Endothelial cell (in vitro differentiated cells): Measurements from ENCODE around the gene AP4B1. TPM values are rescaled to one million over a fixed set of nuclear protein-coding genes. Genes with fewer than 3 reads are reported as not detected.
"Not testable (repeated sequence)": the region's sequence is repeated elsewhere in the genome, so short reads cannot be mapped to it uniquely, and the experiment has no call there.

Experiments used
- DNase-seq: peaks from one replicate; pipeline ENCODE4 v3.0.0; 2021; ENCODE audit warnings: low spot score
- H3K27ac Mint-ChIP-seq: one replicate; pipeline ENCODE4 v1.8.0; 2021; ENCODE audit warnings: mixed read lengths, inconsistent platforms; ENCODE audit not compliant: unreplicated experiment
- H3K27me3 Mint-ChIP-seq: one replicate; pipeline ENCODE4 v1.8.0; 2021; ENCODE audit warnings: mild to moderate bottlenecking, moderate library complexity, mixed read lengths, inconsistent platforms; ENCODE audit not compliant: unreplicated experiment
- H3K36me3 Mint-ChIP-seq: one replicate; pipeline ENCODE4 v1.8.0; 2021; ENCODE audit warnings: mild to moderate bottlenecking, low read depth, mixed read lengths, inconsistent platforms; ENCODE audit not compliant: unreplicated experiment
- H3K4me1 Mint-ChIP-seq: one replicate; pipeline ENCODE4 v1.8.0; 2021; ENCODE audit warnings: mild to moderate bottlenecking, mixed read lengths, inconsistent platforms; ENCODE audit not compliant: unreplicated experiment
- H3K4me3 Mint-ChIP-seq: one replicate; pipeline ENCODE4 v1.8.0; 2021; ENCODE audit warnings: mild to moderate bottlenecking, mixed read lengths, inconsistent platforms; ENCODE audit not compliant: unreplicated experiment
- H3K9me3 Mint-ChIP-seq: one replicate; pipeline ENCODE4 v1.8.0; 2021; ENCODE audit warnings: mixed read lengths, inconsistent platforms; ENCODE audit not compliant: unreplicated experiment
- CTCF ChIP-seq: fragments of 200-600 bp; sonication (generic); IDR thresholded peaks from one replicate; pipeline ENCODE4 v1.5.0; 2021; ENCODE audit warnings: antibody characterized with exemption; ENCODE audit not compliant: unreplicated experiment
- long read RNA-seq: library from polyadenylated mRNA; unstranded; transcript quantifications from one replicate; pipeline ENCODE4 v2.0.0, GENCODE V29; 2020; ENCODE audit not compliant: unreplicated experiment
- total RNA-seq: library from RNA; stranded (reverse); fragmentation: NEBNext Ultra II Directional; extraction: Animal tissue kit (Norgen Biotek cat#: 25700); gene quantifications from one replicate; pipeline ENCODE4 v1.2.1, GENCODE V29; 2021; ENCODE audit not compliant: unreplicated experiment

AP4B1 gene
- total RNA-seq, result 28.4 TPM
- long read RNA-seq, transcript AP4B1-204 (10 exons, 2,818 nt), result major isoform, 14 of 28 reads
- long read RNA-seq, partial matches to known transcripts, result 1 of 28 reads
- long read RNA-seq, other reads (novel, unspliced or antisense), result 7 of 28 reads

GRCh38 chr1:113904674-113905434 is at the start of gene AP4B1, which contains the start of gene DCLRE1B:
Gene AP4B1, minus strand, starts transcription at chr1:113904799. Its CDS starts 82 bp downstream, at chr1:113904717.
Gene DCLRE1B, plus strand, starts transcription at chr1:113905326. Its CDS starts 261 bp downstream, at chr1:113905587.
- TF ChIP-seq CTCF, result peak; percentile 26
- peak; percentile 97 for DNase-seq
- Mint-ChIP-seq H3K4me3 (peak within 1 kb of the TSS; percentile 98), H3K4me1 (peaks cover 23% of the 10 kb centered on the region), H3K36me3 (peaks cover 21% of the 10 kb centered on the region), H3K27me3 (peaks cover 12% of the 10 kb centered on the region), H3K27ac (peak within 1 kb of the TSS; percentile 88), H3K9me3 (no peaks in the 10 kb centered on the region)

DNA sequence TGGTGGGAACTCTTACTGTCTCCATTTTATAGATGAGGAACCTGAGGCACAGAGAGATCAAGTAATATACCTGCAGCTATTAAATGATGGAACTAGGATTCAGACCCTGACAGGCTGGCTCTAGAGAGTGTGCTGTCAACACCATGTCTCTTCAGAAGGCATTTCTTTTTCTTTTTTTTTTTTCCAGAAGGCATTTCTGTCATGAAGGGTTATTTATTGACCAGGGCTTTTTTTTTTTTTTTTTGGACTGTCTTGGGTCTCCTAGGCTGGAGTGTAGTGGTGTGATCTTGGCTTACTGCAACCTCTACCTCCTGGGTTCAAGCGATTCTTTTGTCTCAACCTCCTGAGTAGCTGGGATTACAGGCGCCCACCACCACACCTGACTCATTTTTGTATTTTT is 47.1 kb upstream of the AP4B1 start:
- no peak for DNase-seq
- Mint-ChIP-seq H3K4me3 (no peak overlapping the region), H3K9me3 (no peaks in the 10 kb centered on the region), H3K27me3 (no peaks in the 10 kb centered on the region), H3K36me3 (no peaks in the 10 kb centered on the region), H3K4me1 (peaks cover 11% of the 10 kb centered on the region), H3K27ac (no peak overlapping the region)
- no peak for TF ChIP-seq CTCF

- no peak for TF ChIP-seq CTCF
- no peaks in the 10 kb centered on the region for H3K27me3 Mint-ChIP-seq
Measured at GRCh38 chr1:113950908-113951307, 46.3 kb upstream of the AP4B1 start.

DNA sequence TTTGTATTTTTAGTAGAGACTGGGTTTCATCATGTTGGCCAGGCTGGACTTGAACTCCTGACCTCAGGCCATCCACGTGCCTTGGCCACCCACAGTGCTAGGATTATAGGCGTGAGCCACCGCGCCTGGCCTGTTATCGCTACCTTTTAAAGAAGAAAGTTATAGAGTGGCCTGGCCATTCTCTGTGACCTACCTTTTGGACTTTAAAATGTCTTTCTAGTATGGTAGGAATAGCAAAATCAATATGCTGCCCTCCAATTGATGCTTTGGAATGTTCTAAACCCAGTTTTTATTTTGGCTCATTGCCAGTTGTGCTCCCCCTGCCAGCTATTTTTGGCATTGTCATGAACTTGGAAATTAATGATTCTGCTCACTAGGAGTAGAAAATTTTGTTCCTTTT is 44.4 kb upstream of the AP4B1 start:
- peak; percentile 46 for TF ChIP-seq CTCF
- Mint-ChIP-seq H3K4me3 (no peak overlapping the region), H3K4me1 (peaks cover 17% of the 10 kb centered on the region), H3K27me3 (no peaks in the 10 kb centered on the region), H3K36me3 (peaks cover 6% of the 10 kb centered on the region), H3K9me3 (no peaks in the 10 kb centered on the region), H3K27ac (no peak overlapping the region)
- DNase-seq, result no peak

More at GRCh38 chr1:113950908-113951307, 46.3 kb upstream of the AP4B1 start:
- H3K4me1 Mint-ChIP-seq, result peaks cover 16% of the 10 kb centered on the region
- DNase-seq, result no peak
- H3K36me3 Mint-ChIP-seq, result no peaks in the 10 kb centered on the region
- H3K27ac Mint-ChIP-seq, result no peak overlapping the region
- no peak overlapping the region for H3K4me3 Mint-ChIP-seq
- H3K9me3 Mint-ChIP-seq, result no peaks in the 10 kb centered on the region

- H3K4me3 Mint-ChIP-seq, H3K27me3 Mint-ChIP-seq, H3K9me3 Mint-ChIP-seq, H3K27ac Mint-ChIP-seq, H3K36me3 Mint-ChIP-seq, DNase-seq: not testable (repeated sequence)
- peaks cover 17% of the 10 kb centered on the region for H3K4me1 Mint-ChIP-seq
Measured at GRCh38 chr1:113948151-113948550, 43.6 kb upstream of the AP4B1 start.
